GM19025 (cell line): ENCODE results near the gene TESMIN.

ENCODE experiments used
- ATAC-seq: cut with Tn5 transposase; IDR thresholded peaks from one replicate; pipeline ENCODE4 v1.9.1; 2021; ENCODE audit warnings: mild to moderate bottlenecking, low read depth, moderate library complexity; ENCODE audit not compliant: unreplicated experiment

TESMIN gene

GRCh38 chr11:68664141-68664540 lies 87.2 kb downstream of the TESMIN start:
- no peak for ATAC-seq

GRCh38 chr11:68663482-68664010 lies 87.8 kb downstream of the TESMIN start:
- no peak for ATAC-seq

GRCh38 chr11:68661697-68662603 lies 89.4 kb downstream of the TESMIN start:
- ATAC-seq = no peak

GRCh38 chr11:68661014-68661413 lies 90.3 kb downstream of the TESMIN start:
- ATAC-seq = no peak

- no peak for ATAC-seq
Observed at GRCh38 chr11:68660066-68660810, 91.1 kb downstream of the TESMIN start.

- ATAC-seq = no peak
Observed at GRCh38 chr11:68659158-68659921, 92.0 kb downstream of the TESMIN start.

GRCh38 chr11:68658661-68659060 lies 92.7 kb downstream of the TESMIN start:
- no peak for ATAC-seq

- ATAC-seq = no peak
Observed at GRCh38 chr11:68658097-68658496, 93.2 kb downstream of the TESMIN start.
